ENCODE data around the gene HCN2. TPM values are rescaled to one million over a fixed set of nuclear protein-coding genes. Genes with fewer than 3 reads are reported as not detected.

HCN2 gene
- polyA plus RNA-seq, 1 of the 3 experiments (the other 2 are of a cell fraction): 5.6 TPM

DNA sequence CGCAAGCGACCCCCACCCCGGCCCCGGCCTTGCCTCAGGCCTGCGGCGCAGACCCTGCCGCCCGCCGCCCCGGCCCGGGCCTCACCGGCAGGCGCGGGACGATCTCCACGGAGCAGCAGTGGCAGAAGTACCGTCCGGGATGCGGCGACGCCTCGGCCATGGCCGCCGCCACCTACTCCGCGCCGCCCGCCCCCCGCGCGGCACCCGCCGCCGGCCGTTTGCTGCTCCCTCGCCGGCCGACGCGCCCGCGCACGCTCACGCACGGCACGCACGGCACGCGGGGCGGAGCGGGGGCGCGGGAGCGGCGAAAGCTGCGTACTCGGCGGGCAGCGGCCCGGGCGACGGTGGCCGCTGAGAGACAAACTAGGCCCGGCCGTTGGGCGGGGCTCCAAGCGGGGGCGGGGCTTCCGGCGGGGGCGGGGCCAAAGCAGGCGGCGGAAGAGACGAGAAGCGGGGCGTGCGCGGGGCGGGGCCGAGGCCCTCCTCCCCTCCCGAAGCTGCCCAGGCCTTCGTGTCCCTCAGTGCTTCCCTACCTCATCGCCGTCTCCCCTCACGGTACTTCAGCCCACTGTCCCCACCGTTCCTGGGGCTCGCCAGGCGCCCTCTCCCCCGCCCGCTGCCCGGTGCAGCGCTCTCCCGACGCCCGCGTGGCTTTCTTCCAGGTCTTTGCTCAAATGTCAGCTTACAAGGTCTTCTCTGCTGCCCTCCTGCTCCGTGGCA lies 73.4 kb downstream of the HCN2 start, which contains the start of gene RNF126:
Gene RNF126 (minus strand): TSS at position 253 of the 720 bp plus-strand sequence. CDS start 93 bp downstream, at position 160.
- Histone ChIP-seq H3K4me3 (ENCODE audit: low read depth in 2 of 2, low read length in 1 of 2) (peak within 1 kb of the TSS; percentile 86 to 96), H3K27me3 (ENCODE audit: insufficient read depth) (no peaks in the 10 kb centered on the region), H3K4me1 (ENCODE audit: control insufficient read depth in 1 of 2, insufficient read depth in 2 of 2, low read depth in 1 of 2, low read length in 1 of 2) (peaks cover 7 to 32% of the 10 kb centered on the region in 2 experiments; a peak in 2 of 4 replicates), H2AFZ (ENCODE audit: low read depth) (peak within 1 kb of the TSS; percentile 86), H3F3A (replicated peaks; ENCODE audit: insufficient read depth) (peaks cover 4% of the 10 kb centered on the region), H4K20me1 (ENCODE audit: insufficient read depth) (peaks cover 44% of the 10 kb centered on the region), H3K27ac (ENCODE audit: low read depth in 2 of 2, low read length in 1 of 2) (peak within 1 kb of the TSS; percentile 72 to 93), H3K79me2 (ENCODE audit: insufficient read depth) (peaks cover 51% of the 10 kb centered on the region), H3K9ac (peak within 1 kb of the TSS; percentile 97), H3K9me2 (no peaks in the 10 kb centered on the region), H3K4me2 (peak within 1 kb of the TSS; percentile 99), H3K9me3 (no peaks in the 10 kb centered on the region), H3K36me3 (replicated peaks in 1 of 2; ENCODE audit: control insufficient read depth in 1 of 2, insufficient read depth in 2 of 2, low read length in 1 of 2) (peaks cover 0 to 6% of the 10 kb centered on the region in 2 experiments)
- CTCF ChIA-PET: interaction anchor here (0.7 to 1.9 kb wide), 11 partner anchors 12 to 237 kb away, joined by 3 to 26 read pairs (median 4); partner anchors contain the start of gene PALM
- TF ChIP-seq MXI1 (IDR thresholded peaks at IDR 0.05; ENCODE audit: low read depth, low read length) (peak; percentile 26; the same call in 1 of the 2 replicates), NRF1 (IDR thresholded peaks at IDR 0.05; ENCODE audit: low read depth, low read length) (peak; percentile 60), RFX5 (IDR thresholded peaks at IDR 0.05; ENCODE audit: low read length) (no peak), GABPA (IDR thresholded peaks at IDR 0.05; ENCODE audit: low read depth) (peak; percentile 53; the same call in 1 of the 2 replicates), CHD2 (IDR thresholded peaks at IDR 0.05; ENCODE audit: low read length, partially characterized antibody) (no peak), POLR2AphosphoS5 (IDR thresholded peaks at IDR 0.05; ENCODE audit: low read depth, low read length) (peak; percentile 83)
- peak; percentile 97 for DNase-seq
- 2% methylated on average over 20 of the region's 97 CpGs for WGBS (ENCODE audit: low lambda C conversion rate)
- POLR2A ChIA-PET: interaction anchor here (0.7 to 1.0 kb wide), 5 partner anchors 16 to 113 kb away, joined by 3 read pairs; no protein-coding TSS in a partner anchor

GRCh38 chr19:663682-664117 lies 74.0 kb downstream of the HCN2 start:
- Histone ChIP-seq H3K9ac (peak overlapping the region; percentile 52; the same call in 1 of the 2 replicates), H3K79me2 (ENCODE audit: insufficient read depth) (peaks cover 45% of the 10 kb centered on the region), H3K27ac (ENCODE audit: low read depth in 2 of 2, low read length in 1 of 2) (peak overlapping the region; percentile 72 to 93), H3K36me3 (replicated peaks in 1 of 2; ENCODE audit: control insufficient read depth in 1 of 2, insufficient read depth in 2 of 2, low read length in 1 of 2) (peaks cover 0 to 2% of the 10 kb centered on the region in 2 experiments), H3K9me3 (no peaks in the 10 kb centered on the region), H3K4me2 (peak overlapping the region; percentile 81), H4K20me1 (ENCODE audit: insufficient read depth) (peaks cover 38% of the 10 kb centered on the region), H3K4me1 (ENCODE audit: control insufficient read depth in 1 of 2, insufficient read depth in 2 of 2, low read depth in 1 of 2, low read length in 1 of 2) (peaks cover 7 to 32% of the 10 kb centered on the region in 2 experiments; a peak in 2 of 4 replicates), H2AFZ (ENCODE audit: low read depth) (peak overlapping the region; percentile 86), H3K9me2 (no peaks in the 10 kb centered on the region), H3K27me3 (ENCODE audit: insufficient read depth) (no peaks in the 10 kb centered on the region), H3F3A (replicated peaks; ENCODE audit: insufficient read depth) (peaks cover 8% of the 10 kb centered on the region), H3K4me3 (ENCODE audit: low read depth in 2 of 2, low read length in 1 of 2) (peak overlapping the region; percentile 51 to 63)
- ChIA-PET POLR2A (interaction anchor here (0.7 to 1.0 kb wide), 5 partner anchors 16 to 113 kb away, joined by 3 read pairs; no protein-coding TSS in a partner anchor), CTCF (interaction anchor here (0.7 to 1.9 kb wide), 11 partner anchors 12 to 236 kb away, joined by 3 to 26 read pairs (median 4); partner anchors contain the start of gene PALM)
- no peak for DNase-seq
- WGBS (ENCODE audit: low lambda C conversion rate): 51% methylated on average over 13 of the region's 18 CpGs
- TF ChIP-seq ZBTB33 (IDR thresholded peaks at IDR 0.05; ENCODE audit: borderline replicate concordance, low read depth) (no peak), REST (IDR thresholded peaks at IDR 0.05; ENCODE audit: low read depth, low read length) (no peak), TCF12 (IDR thresholded peaks at IDR 0.05) (no peak), RAD21 (IDR thresholded peaks at IDR 0.05; ENCODE audit: low read length) (no peak), MXI1 (IDR thresholded peaks at IDR 0.05; ENCODE audit: low read depth, low read length) (no peak), YY1 (IDR thresholded peaks at IDR 0.05; ENCODE audit: low read depth) (no peak), FOXM1 (IDR thresholded peaks at IDR 0.05; ENCODE audit: low read depth) (no peak), RFX5 (IDR thresholded peaks at IDR 0.05; ENCODE audit: low read length) (no peak), SMC3 (IDR thresholded peaks at IDR 0.05; ENCODE audit: low read depth, low read length) (no peak), TAF1 (IDR thresholded peaks at IDR 0.05; ENCODE audit: borderline replicate concordance, low read depth, low read length) (no peak), JUND (IDR thresholded peaks at IDR 0.05) (no peak), EZH2phosphoT487 (IDR thresholded peaks at IDR 0.05; ENCODE audit: borderline replicate concordance, low read depth) (no peak), SIN3A (IDR thresholded peaks at IDR 0.05; ENCODE audit: borderline replicate concordance, low read depth, low read length) (no peak), NRF1 (IDR thresholded peaks at IDR 0.05; ENCODE audit: low read depth, low read length) (no peak)
- TF ChIP-seq, protein P1, sequence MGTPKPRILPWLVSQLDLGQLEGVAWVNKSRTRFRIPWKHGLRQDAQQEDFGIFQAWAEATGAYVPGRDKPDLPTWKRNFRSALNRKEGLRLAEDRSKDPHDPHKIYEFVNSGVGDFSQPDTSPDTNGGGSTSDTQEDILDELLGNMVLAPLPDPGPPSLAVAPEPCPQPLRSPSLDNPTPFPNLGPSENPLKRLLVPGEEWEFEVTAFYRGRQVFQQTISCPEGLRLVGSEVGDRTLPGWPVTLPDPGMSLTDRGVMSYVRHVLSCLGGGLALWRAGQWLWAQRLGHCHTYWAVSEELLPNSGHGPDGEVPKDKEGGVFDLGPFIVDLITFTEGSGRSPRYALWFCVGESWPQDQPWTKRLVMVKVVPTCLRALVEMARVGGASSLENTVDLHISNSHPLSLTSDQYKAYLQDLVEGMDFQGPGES (IDR thresholded peaks at IDR 0.05; ENCODE audit: low read depth, low read length): no peak
- TF ChIP-seq, protein P2, sequence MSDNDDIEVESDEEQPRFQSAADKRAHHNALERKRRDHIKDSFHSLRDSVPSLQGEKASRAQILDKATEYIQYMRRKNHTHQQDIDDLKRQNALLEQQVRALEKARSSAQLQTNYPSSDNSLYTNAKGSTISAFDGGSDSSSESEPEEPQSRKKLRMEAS (IDR thresholded peaks at IDR 0.05; ENCODE audit: low read depth): no peak
